HG03571 (cell line): ENCODE results near the gene FAM13A.

Experiments used
- ATAC-seq: cut with Tn5 transposase; IDR thresholded peaks from one replicate; pipeline ENCODE4 v1.9.1; 2021; ENCODE audit not compliant: unreplicated experiment

FAM13A gene

DNA sequence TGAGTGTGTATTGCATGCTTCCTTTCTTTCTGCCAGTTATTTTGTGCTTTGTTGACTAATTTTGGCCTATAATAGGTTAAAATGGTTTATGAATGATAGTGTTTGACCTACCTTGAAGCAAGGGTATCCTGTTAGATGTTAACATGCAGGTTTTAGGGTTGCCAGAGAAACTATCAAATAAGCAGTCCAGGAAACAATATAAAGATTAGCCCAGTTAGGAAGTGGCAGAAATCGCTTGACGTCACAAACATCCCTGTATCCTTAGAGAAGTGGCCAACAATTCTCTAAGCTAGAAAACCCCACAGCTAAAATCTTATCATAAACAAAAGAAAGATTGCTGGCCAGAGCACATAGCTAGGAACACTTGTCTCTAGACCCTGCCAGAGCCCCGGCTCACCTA lies 363.2 kb downstream of the FAM13A start:
- no peak for ATAC-seq

DNA sequence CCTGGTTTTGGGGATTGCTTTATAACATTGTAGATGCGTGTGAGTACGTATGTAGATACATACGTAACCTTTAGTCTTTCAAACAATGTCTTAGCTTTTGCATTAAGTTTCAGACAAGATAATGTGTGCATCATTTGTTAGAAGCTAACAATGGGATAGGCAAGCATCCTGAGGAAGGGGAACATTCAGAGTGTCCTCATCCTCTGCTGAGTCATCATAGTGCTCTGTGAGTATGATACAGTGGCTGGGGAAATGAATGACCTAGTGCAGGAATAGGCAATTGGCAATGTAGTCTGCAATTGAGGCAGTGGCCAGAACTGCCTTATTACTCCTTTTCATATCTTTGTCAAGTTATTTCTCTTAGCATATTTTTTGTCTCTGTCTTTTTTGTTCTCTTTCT lies 366.6 kb downstream of the FAM13A start:
- no peak for ATAC-seq

DNA sequence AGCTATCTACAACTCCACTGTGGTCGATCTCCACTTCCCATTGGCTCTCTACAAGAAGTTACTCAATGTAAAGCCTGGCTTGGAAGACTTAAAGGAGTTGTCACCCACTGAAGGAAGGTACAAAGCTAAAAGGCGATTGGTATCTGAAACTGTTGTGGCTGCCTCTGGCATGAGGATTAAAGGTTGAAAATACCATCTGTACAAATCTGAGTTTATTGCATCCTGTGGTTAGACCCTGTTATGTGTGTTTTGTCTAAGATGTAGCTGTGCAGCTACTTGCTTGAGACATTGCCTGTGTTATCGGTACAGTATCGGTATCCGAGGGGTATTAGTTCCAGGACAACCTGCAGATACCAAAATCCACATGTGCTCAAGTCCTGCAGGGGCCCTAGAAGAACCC lies 375.8 kb downstream of the FAM13A start:
- ATAC-seq = no peak
